T-cell (primary cell): ENCODE results near the gene RPP38. TPM values are rescaled to one million over a fixed set of nuclear protein-coding genes. Genes with fewer than 3 reads are reported as not detected.

Source experiments
- ATAC-seq, 4 experiments: fragments of 200-7000 bp in 3 of 4; fragments of 150-1000 bp in 1 of 4; cut with Tn5 transposase; replicated peaks in 1 of 4; 1 replicate in 3 of 4; 2 replicates in 1 of 4; pipeline ENCODE4 v1.10.0; 2021; ENCODE audit warnings: moderate library complexity in 3 of 4, mild to moderate bottlenecking in 2 of 4, moderate number of reproducible peaks in 1 of 4
- CTCF ChIA-PET, 2 donors: fragments of 300-600 bp; sonication (Branson Sonifier 250); formaldehyde crosslinking; loops; one replicate each; lab custom pipeline; 2022; ENCODE audit warnings: antibody characterized with exemption in 2 of 2; lab: Charles Lee
- POLR2A ChIA-PET, 2 donors: fragments of 300-600 bp; sonication (Branson Sonifier 250); formaldehyde crosslinking; loops; one replicate each; lab custom pipeline; 2022; ENCODE audit warnings: antibody characterized with exemption in 2 of 2; lab: Charles Lee
- DNase-seq, 35 experiments: peaks; one replicate each; pipeline versions ENCODE4 v3.0.0 to v3.0.0-alpha.2; 2013 to 2023
- H3K27ac ChIP-seq: one replicate; pipeline ENCODE4 v1.5.1; 2013; ENCODE audit warnings: low read length
- H3K27me3 ChIP-seq, 2 experiments: replicated peaks in 1 of 2; 1 replicate in 1 of 2; 2 replicates in 1 of 2; pipeline versions ENCODE4 v1.6.1 to v1.7.0; 2013; ENCODE audit warnings: low read length in 1 of 2, mixed read lengths in 1 of 2; ENCODE audit not compliant: control insufficient read depth in 2 of 2, insufficient read depth in 2 of 2; ENCODE audit errors: extremely low read depth in 1 of 2
- H3K36me3 ChIP-seq, 2 donors: 1 replicate in 1 of 2; 2 replicates in 1 of 2; pipeline versions ENCODE4 v1.6.1 to v1.7.0; 2013; ENCODE audit warnings: low read length in 1 of 2; ENCODE audit not compliant: control insufficient read depth in 2 of 2, insufficient read depth in 1 of 2; ENCODE audit errors: extremely low read depth in 1 of 2
- H3K4me1 ChIP-seq, 2 experiments: 1 replicate in 1 of 2; 2 replicates in 1 of 2; pipeline versions ENCODE4 v1.6.1 to v1.7.0; 2013; ENCODE audit warnings: low read length in 2 of 2, mixed read lengths in 1 of 2; ENCODE audit not compliant: insufficient read depth in 2 of 2, control insufficient read depth in 1 of 2; ENCODE audit errors: extremely low read depth in 1 of 2
- H3K4me3 ChIP-seq, 2 donors: 1 replicate in 1 of 2; 2 replicates in 1 of 2; pipeline versions ENCODE4 v1.5.1 to v1.7.0; 2013; ENCODE audit warnings: mild to moderate bottlenecking in 2 of 2, low read length in 1 of 2, moderate library complexity in 1 of 2; ENCODE audit not compliant: control insufficient read depth in 1 of 2; ENCODE audit errors: extremely low read depth in 1 of 2
- H3K9me3 ChIP-seq: 2 replicates; pipeline ENCODE4 v1.7.0; 2013
- H3K27ac Mint-ChIP-seq, 2 donors: one replicate each; pipeline ENCODE4 v1.8.0; 2020 to 2021; ENCODE audit warnings: mild to moderate bottlenecking in 2 of 2, mixed read lengths in 2 of 2
- H3K27me3 Mint-ChIP-seq, 2 donors: one replicate each; pipeline ENCODE4 v1.8.0; 2021 to 2022; ENCODE audit warnings: mixed read lengths in 2 of 2
- H3K36me3 Mint-ChIP-seq: one replicate; pipeline ENCODE4 v1.8.0; 2021; ENCODE audit warnings: mixed read lengths
- H3K4me1 Mint-ChIP-seq, 3 donors: one replicate each; pipeline ENCODE4 v1.8.0; 2020 to 2022; ENCODE audit warnings: mixed read lengths in 3 of 3, mild to moderate bottlenecking in 1 of 3
- H3K4me3 Mint-ChIP-seq, 3 donors: one replicate each; pipeline ENCODE4 v1.8.0; 2020 to 2022; ENCODE audit warnings: mild to moderate bottlenecking in 3 of 3, mixed read lengths in 3 of 3, moderate library complexity in 3 of 3
- H3K9me3 Mint-ChIP-seq, 3 donors: one replicate each; pipeline ENCODE4 v1.8.0; 2020 to 2022; ENCODE audit warnings: mixed read lengths in 3 of 3
- WGBS: methylation state at CpG from one replicate; pipeline ENCODE4 v1.1.5; 2013; ENCODE audit warnings: missing lambda C conversion rate; ENCODE audit not compliant: insufficient coverage; 5-methylcytosine and 5-hydroxymethylcytosine counted together
- total RNA-seq, 35 experiments: library from RNA in 6 of 35; stranded (reverse) in 6 of 35; fragments of 120-200 nt in 1 of 35; gene quantifications; one replicate each; pipeline versions ENCODE4 v1.2.1 to v1.2.4 and lab custom pipeline; 2013 to 2026

RPP38 gene
- total RNA-seq, 5 donors from 2014 or later (not counting 1 experiment from before 2014, with no cell fraction given), result 8.2 to 21.0 (median 16.6) TPM

DNA sequence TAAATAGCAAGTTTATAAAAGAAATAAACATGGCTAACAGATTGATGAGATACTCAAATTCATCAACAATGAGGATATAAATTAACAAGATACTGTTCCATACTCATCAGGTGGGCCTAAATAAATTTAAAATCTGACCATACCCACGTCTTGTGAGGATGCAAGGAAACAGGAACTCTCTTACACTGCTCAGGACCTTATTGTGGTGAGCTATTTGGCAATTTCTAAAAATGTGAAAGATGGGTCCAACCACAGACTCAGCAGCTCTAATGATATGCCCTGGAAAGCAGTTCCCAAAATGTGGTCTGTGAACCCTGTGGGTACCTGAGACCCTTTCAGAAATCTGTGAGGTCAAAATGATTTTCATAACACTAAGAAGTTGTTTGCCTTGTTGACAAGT lies 21.5 kb downstream of the RPP38 start:
- Histone ChIP-seq H3K36me3 (peaks cover 11 to 46% of the 10 kb centered on the region in 2 donors), H3K27me3 (no peaks in the 10 kb centered on the region), H3K4me1 (no peaks in the 10 kb centered on the region), H3K9me3 (no peaks in the 10 kb centered on the region), H3K27ac (no peak overlapping the region), H3K4me3 (no peak overlapping the region)
- ChIA-PET POLR2A (no interaction called here), CTCF (no interaction called here)
- Mint-ChIP-seq H3K4me3 (no peak overlapping the region), H3K9me3 (no peaks in the 10 kb centered on the region), H3K27me3 (no peaks in the 10 kb centered on the region), H3K27ac (peak overlapping the region in 1 of 2 donors; percentile 48), H3K4me1 (peaks cover 0 to 7% (median 5%) of the 10 kb centered on the region in 3 donors), H3K36me3 (peaks cover 14% of the 10 kb centered on the region)
- ATAC-seq (no peak), DNase-seq (no peak)
- no CpG with 5 or more reads among the region's 1 CpG for WGBS

DNA sequence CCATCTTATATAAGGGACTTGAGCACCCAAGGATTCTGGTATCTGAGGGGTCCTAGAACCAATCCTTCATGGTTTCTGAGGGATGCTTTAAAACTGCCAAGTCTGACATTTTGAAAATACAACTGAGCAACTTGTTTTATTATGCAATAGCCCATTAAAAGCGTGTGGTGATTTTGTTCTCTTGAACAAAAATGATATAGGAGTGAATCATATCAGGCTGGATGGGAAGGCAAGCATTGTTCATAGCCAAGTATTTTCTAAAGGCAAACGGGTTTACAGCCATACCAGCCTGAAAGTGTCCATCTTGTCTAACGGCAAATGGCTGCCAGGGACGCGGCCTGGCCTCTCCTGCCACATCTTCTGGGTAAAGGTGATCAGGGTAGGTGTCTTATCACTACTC lies 23.4 kb downstream of the RPP38 start:
- Mint-ChIP-seq H3K4me3 (no peak overlapping the region), H3K4me1 (peaks cover 6 to 19% (median 8%) of the 10 kb centered on the region in 3 donors), H3K9me3 (no peaks in the 10 kb centered on the region), H3K27me3 (no peaks in the 10 kb centered on the region), H3K36me3 (peaks cover 27% of the 10 kb centered on the region), H3K27ac (no peak overlapping the region)
- Histone ChIP-seq H3K4me1 (no peaks in the 10 kb centered on the region), H3K36me3 (peaks cover 20 to 50% of the 10 kb centered on the region in 2 donors), H3K27me3 (no peaks in the 10 kb centered on the region), H3K27ac (no peak overlapping the region), H3K9me3 (no peaks in the 10 kb centered on the region), H3K4me3 (no peak overlapping the region)
- DNase-seq, result no peak
- WGBS, result 100% methylated on average over 2 of the region's 5 CpGs
- no peak for ATAC-seq
- ChIA-PET POLR2A (no interaction called here), CTCF (no interaction called here)

DNA sequence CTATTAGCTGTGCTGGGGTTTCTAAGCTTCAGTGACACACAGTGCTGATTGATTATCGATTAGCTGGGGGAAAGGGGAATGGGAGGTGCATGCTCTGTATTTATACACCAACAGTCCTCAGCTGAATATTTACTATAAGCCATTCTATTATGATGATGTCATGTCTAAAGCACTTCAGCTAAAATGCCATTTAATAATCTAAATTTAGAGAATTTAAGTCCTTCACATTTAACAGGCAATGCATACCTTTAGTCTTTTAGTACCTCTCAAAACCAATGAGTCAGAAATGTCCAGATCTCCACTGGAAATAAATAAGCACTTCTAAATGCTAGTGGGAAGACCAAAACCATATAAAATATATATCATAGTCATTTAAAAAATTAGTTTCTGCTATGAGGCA lies 24.6 kb downstream of the RPP38 start:
- Histone ChIP-seq H3K9me3 (no peaks in the 10 kb centered on the region), H3K4me1 (no peaks in the 10 kb centered on the region), H3K36me3 (peaks cover 28 to 49% of the 10 kb centered on the region in 2 donors), H3K27me3 (no peaks in the 10 kb centered on the region), H3K4me3 (no peak overlapping the region), H3K27ac (no peak overlapping the region)
- Mint-ChIP-seq H3K27me3 (no peaks in the 10 kb centered on the region), H3K27ac (no peak overlapping the region), H3K4me1 (peaks cover 6 to 16% (median 6%) of the 10 kb centered on the region in 3 donors), H3K4me3 (no peak overlapping the region), H3K9me3 (no peaks in the 10 kb centered on the region), H3K36me3 (peaks cover 31% of the 10 kb centered on the region)
- DNase-seq, result no peak
- WGBS, result no CpG with 5 or more reads among the region's 1 CpG
- ChIA-PET CTCF (no interaction called here), POLR2A (no interaction called here)
- no peak for ATAC-seq

DNA sequence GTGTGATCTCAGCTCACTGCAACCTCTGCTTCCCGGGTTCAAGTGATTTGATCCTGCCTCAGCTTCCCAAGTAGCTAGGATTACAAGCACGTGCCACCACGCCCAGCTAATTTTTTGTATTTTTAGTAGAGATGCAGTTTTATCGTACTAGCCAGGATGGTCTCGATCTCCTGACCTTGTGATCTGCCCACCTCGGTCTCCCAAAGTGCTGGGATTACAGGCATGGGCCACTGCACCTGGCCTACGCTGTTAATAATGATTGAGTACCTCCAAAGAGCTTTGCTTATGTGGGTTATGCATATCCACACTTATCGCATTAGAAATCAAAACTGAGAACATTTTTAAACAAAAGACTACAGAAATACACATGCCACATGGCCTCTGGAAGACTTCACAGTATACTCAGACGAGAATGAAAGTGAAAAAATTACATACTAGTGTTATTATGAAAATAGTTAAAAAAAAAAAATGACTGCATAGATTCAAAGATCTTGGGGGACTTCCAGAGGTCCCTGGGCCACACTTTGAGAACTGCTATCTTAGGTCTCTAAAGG lies 25.4 kb downstream of the RPP38 start:
- H3K36me3 Mint-ChIP-seq, result peaks cover 31% of the 10 kb centered on the region
- H3K36me3 ChIP-seq, result peaks cover 25 to 51% of the 10 kb centered on the region in 2 donors
- ChIA-PET CTCF (interaction anchor here in 1 of 2 donors (0.5 to 0.7 kb wide), 2 partner anchors 54 to 295 kb away, joined by 3 to 4 read pairs; no protein-coding TSS in a partner anchor), POLR2A (interaction anchor here in 1 of 2 donors (0.6 kb wide), 1 partner anchor 33 kb away, joined by 3 read pairs; no protein-coding TSS in a partner anchor)
- no peak overlapping the region for H3K4me3 ChIP-seq
- H3K27me3 Mint-ChIP-seq, result no peaks in the 10 kb centered on the region
- no peaks in the 10 kb centered on the region for H3K27me3 ChIP-seq
- no peaks in the 10 kb centered on the region for H3K9me3 Mint-ChIP-seq
- H3K4me3 Mint-ChIP-seq, result no peak overlapping the region
- peak in 1 of 4 experiments; percentile 32 for ATAC-seq
- no peaks in the 10 kb centered on the region for H3K4me1 ChIP-seq
- H3K27ac Mint-ChIP-seq, result peak overlapping the region; percentile 15 to 22
- no peaks in the 10 kb centered on the region for H3K9me3 ChIP-seq
- no peak overlapping the region for H3K27ac ChIP-seq
- 84% methylated on average over 5 of the region's 9 CpGs for WGBS
- peaks cover 6 to 16% (median 6%) of the 10 kb centered on the region in 3 donors for H3K4me1 Mint-ChIP-seq
- no peak for DNase-seq

DNA sequence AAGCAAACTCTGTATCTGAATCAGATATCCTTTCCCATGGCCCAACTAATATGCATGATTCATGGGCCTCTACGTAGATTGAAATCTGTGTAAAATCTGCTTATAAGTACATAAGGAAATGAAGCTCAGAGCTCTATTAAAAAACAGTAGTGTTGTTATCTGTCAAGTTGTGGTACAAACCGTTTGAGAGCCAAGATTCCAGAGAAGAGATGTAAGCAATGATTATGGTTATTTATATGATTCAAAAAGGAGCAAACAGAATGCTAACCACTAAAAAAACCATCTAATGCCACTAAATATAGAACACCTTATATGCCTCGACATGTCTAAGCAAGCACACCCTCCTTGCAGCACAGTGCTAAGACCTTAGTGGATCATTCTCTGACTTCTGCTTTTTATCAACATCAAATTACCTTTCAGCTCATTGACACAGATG lies 26.6 kb downstream of the RPP38 start:
- CTCF ChIA-PET, result no interaction called here
- H3K27ac ChIP-seq, result no peak overlapping the region
- Mint-ChIP-seq H3K4me1 (peaks cover 6 to 16% (median 6%) of the 10 kb centered on the region in 3 donors), H3K27me3 (no peaks in the 10 kb centered on the region), H3K27ac (peak overlapping the region; percentile 37 to 46), H3K9me3 (no peaks in the 10 kb centered on the region), H3K4me3 (no peak overlapping the region), H3K36me3 (peaks cover 42% of the 10 kb centered on the region)
- H3K4me1 ChIP-seq, result no peaks in the 10 kb centered on the region
- peaks cover 22 to 57% of the 10 kb centered on the region in 2 donors for H3K36me3 ChIP-seq
- DNase-seq, result no peak
- WGBS, result 20% methylated on average over 1 of the region's 3 CpGs
- no peaks in the 10 kb centered on the region for H3K9me3 ChIP-seq
- H3K4me3 ChIP-seq, result no peak overlapping the region
- no peaks in the 10 kb centered on the region for H3K27me3 ChIP-seq
- POLR2A ChIA-PET, result no interaction called here
- peak in 2 of 4 experiments; percentile 43 for ATAC-seq

DNA sequence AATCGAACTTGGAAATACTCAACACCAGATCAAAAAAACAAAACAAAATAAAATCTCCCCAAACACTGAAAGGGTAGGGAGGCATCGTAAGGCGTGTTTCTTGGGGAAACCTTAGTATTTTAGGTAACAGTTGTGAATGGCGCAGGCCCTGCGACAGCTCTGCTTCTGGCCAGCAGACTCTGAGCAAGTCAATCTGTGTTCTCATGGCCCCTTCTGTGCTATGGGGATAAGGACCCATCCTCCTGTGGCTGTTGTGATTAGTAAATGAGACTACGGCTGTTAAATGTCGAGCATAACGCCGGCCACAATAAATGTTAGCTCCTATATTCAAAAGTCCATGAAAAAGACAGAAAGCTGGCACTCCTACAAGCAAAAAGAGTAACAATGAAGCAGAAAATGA lies 27.0 kb downstream of the RPP38 start:
- ATAC-seq (no peak), DNase-seq (no peak)
- ChIA-PET POLR2A (no interaction called here), CTCF (no interaction called here)
- Mint-ChIP-seq H3K27me3 (no peaks in the 10 kb centered on the region), H3K4me3 (no peak overlapping the region), H3K27ac (peak overlapping the region; percentile 37 to 46), H3K36me3 (peaks cover 45% of the 10 kb centered on the region), H3K9me3 (no peaks in the 10 kb centered on the region), H3K4me1 (peaks cover 6 to 16% (median 6%) of the 10 kb centered on the region in 3 donors)
- Histone ChIP-seq H3K27ac (no peak overlapping the region), H3K4me1 (no peaks in the 10 kb centered on the region), H3K4me3 (no peak overlapping the region), H3K27me3 (no peaks in the 10 kb centered on the region), H3K36me3 (peaks cover 22 to 55% of the 10 kb centered on the region in 2 donors), H3K9me3 (no peaks in the 10 kb centered on the region)
- 100% methylated on average over 3 of the region's 9 CpGs for WGBS
